KMS-11 (cell line): ENCODE results near the gene RBM44.

Source experiments
- H2AFZ ChIP-seq: fragments of 200-600 bp; sonication (generic); 2 replicates; pipeline ENCODE4 v1.6.1; 2016; ENCODE audit warnings: antibody characterized with exemption, mixed run types, low read depth
- H3K27ac ChIP-seq: fragments of 200-600 bp; sonication (generic); 2 replicates; pipeline ENCODE4 v1.6.1; 2016; ENCODE audit warnings: mild to moderate bottlenecking, mixed run types
- H3K27me3 ChIP-seq: fragments of 200-600 bp; sonication (generic); 2 replicates; pipeline ENCODE4 v1.6.1; 2017; ENCODE audit warnings: mild to moderate bottlenecking, low read depth, mixed run types, moderate library complexity; ENCODE audit not compliant: insufficient read depth
- H3K36me3 ChIP-seq: fragments of 200-600 bp; sonication (generic); 2 replicates; pipeline ENCODE4 v1.6.1; 2017; ENCODE audit warnings: mild to moderate bottlenecking, mixed run types; ENCODE audit not compliant: insufficient read depth
- H3K4me1 ChIP-seq: fragments of 200-600 bp; sonication (generic); 2 replicates; pipeline ENCODE4 v1.6.1; 2016; ENCODE audit warnings: mild to moderate bottlenecking, low read depth, mixed run types; ENCODE audit not compliant: poor library complexity, severe bottlenecking
- H3K4me2 ChIP-seq: fragments of 200-600 bp; sonication (generic); 2 replicates; pipeline ENCODE4 v1.7.0; 2016; ENCODE audit warnings: mild to moderate bottlenecking, mixed run types
- H3K4me3 ChIP-seq: fragments of 200-600 bp; sonication (generic); IDR thresholded peaks from 2 replicates; pipeline ENCODE4 v1.6.1; 2017; ENCODE audit warnings: low read depth, low read length, mixed read lengths; ENCODE audit not compliant: insufficient read depth
- H3K79me2 ChIP-seq: fragments of 200-600 bp; sonication (generic); 2 replicates; pipeline ENCODE4 v1.6.1; 2016; ENCODE audit warnings: low read depth, mixed run types; ENCODE audit not compliant: insufficient read depth
- H3K9ac ChIP-seq: fragments of 200-600 bp; sonication (generic); 2 replicates; pipeline ENCODE4 v1.6.1; 2016; ENCODE audit warnings: mild to moderate bottlenecking, mixed run types
- H4K20me1 ChIP-seq: fragments of 200-600 bp; sonication (generic); 2 replicates; pipeline ENCODE4 v1.6.1; 2016; ENCODE audit warnings: mild to moderate bottlenecking, mixed run types; ENCODE audit not compliant: insufficient read depth
- TF ChIP-seq, protein P1 (sequence below): fragments of 200-600 bp; sonication (generic); conservative IDR thresholded peaks from 2 replicates; pipeline ENCODE4 v1.6.1; 2017; ENCODE audit warnings: low read depth, mild to moderate bottlenecking, antibody characterized with exemption, low read length, moderate library complexity, mixed read lengths

RBM44 gene

GRCh38 chr2:237859082-237859433, 60.5 kb downstream of the RBM44 start:
- Histone ChIP-seq H3K4me3 (no peak overlapping the region), H3K27me3 (no peaks in the 10 kb centered on the region), H4K20me1 (no peaks in the 10 kb centered on the region), H3K4me2 (no peak overlapping the region), H3K9ac (no peak overlapping the region), H3K27ac (no peak overlapping the region), H3K79me2 (no peaks in the 10 kb centered on the region), H3K4me1 (peaks cover 6% of the 10 kb centered on the region), H2AFZ (no peak overlapping the region), H3K36me3 (no peaks in the 10 kb centered on the region)
- TF ChIP-seq, protein P1, sequence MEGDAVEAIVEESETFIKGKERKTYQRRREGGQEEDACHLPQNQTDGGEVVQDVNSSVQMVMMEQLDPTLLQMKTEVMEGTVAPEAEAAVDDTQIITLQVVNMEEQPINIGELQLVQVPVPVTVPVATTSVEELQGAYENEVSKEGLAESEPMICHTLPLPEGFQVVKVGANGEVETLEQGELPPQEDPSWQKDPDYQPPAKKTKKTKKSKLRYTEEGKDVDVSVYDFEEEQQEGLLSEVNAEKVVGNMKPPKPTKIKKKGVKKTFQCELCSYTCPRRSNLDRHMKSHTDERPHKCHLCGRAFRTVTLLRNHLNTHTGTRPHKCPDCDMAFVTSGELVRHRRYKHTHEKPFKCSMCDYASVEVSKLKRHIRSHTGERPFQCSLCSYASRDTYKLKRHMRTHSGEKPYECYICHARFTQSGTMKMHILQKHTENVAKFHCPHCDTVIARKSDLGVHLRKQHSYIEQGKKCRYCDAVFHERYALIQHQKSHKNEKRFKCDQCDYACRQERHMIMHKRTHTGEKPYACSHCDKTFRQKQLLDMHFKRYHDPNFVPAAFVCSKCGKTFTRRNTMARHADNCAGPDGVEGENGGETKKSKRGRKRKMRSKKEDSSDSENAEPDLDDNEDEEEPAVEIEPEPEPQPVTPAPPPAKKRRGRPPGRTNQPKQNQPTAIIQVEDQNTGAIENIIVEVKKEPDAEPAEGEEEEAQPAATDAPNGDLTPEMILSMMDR = no peak

- Histone ChIP-seq H2AFZ (no peak within 1 kb of the TSS), H3K79me2 (no peaks in the 10 kb centered on the region), H3K9ac (no peak within 1 kb of the TSS), H3K36me3 (no peaks in the 10 kb centered on the region), H3K27me3 (no peaks in the 10 kb centered on the region), H3K4me2 (no peak within 1 kb of the TSS), H4K20me1 (no peaks in the 10 kb centered on the region), H3K27ac (no peak within 1 kb of the TSS), H3K4me3 (no peak within 1 kb of the TSS), H3K4me1 (peaks cover 6% of the 10 kb centered on the region)
- TF ChIP-seq, protein P1 = no peak
Measured at GRCh38 chr2:237859533-237860272, 61.1 kb downstream of the RBM44 start, which contains the start of gene RAMP1. Gene RAMP1, plus strand, starts transcription at chr2:237859623. Its CDS starts 53 bp downstream, at chr2:237859676.

DNA sequence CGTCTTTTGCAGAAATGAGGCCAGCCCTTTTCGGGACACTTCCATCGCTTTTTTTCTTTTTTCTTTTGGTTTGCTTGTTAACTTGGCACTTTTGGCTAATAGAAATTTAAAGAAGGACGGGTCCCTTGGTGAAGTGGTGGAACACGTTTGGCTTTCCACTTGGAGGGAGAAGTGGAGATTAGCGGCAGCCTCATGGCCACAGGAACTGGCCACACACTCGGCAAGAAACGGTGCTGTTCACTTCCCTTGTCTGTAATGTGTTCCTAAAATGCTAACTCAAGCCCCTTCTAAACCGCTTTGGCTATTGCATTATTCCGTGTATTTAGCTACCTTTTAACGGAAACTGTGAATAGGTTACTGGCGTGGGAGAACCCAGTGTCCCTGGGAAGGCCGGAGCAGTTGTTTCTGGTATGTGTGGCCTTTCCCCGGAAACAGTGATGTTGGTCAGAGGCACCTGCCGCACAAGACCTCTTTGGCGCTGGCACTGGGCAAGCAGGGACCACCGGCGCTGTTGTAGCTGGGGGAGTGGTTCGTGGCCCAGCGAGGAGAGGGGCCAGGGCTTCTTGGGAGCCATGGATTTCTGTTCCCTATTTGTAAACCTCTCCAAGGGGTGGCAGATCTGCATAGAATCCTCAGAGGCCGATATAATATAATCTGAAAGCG, 61.8 kb downstream of the RBM44 start:
- Histone ChIP-seq H4K20me1 (no peaks in the 10 kb centered on the region), H3K79me2 (no peaks in the 10 kb centered on the region), H3K36me3 (no peaks in the 10 kb centered on the region), H3K27ac (no peak overlapping the region), H3K4me2 (no peak overlapping the region), H2AFZ (no peak overlapping the region), H3K4me1 (peaks cover 6% of the 10 kb centered on the region), H3K4me3 (no peak overlapping the region), H3K27me3 (no peaks in the 10 kb centered on the region), H3K9ac (no peak overlapping the region)
- TF ChIP-seq, protein P1 = no peak

DNA sequence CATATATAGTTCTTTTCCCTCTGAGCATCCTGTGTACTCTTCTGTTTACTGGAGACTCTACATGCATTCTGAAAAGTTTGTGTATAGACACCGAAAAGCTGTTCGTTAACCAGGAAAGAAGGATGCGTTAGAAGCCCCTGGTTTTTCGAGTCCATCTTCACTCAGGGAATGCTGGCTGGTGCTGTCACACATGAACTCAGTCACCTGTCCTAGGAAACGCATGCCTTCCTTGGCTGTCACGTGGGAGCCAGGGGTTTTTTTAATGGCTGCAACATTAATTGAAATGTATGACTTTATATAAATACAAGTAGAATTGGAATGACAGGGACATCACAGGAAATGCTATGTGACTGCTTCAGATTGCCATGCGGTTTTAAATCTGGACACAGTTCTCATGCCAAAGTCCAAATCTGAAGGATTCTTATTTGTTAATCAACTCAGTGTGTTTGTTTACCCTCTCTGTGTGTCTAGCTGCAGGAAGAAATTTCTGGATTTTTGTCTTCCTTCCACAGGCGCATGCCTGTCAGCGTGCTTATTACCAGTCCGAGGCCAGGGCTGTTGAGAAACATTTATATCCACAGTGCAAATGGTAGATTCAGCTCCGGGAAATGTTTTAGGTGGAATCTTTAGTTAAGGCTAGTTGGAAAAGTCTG, 63.4 kb downstream of the RBM44 start:
- Histone ChIP-seq H3K4me1 (peaks cover 6% of the 10 kb centered on the region), H3K36me3 (no peaks in the 10 kb centered on the region), H3K9ac (no peak overlapping the region), H4K20me1 (no peaks in the 10 kb centered on the region), H2AFZ (no peak overlapping the region), H3K79me2 (no peaks in the 10 kb centered on the region), H3K27ac (no peak overlapping the region), H3K4me3 (no peak overlapping the region), H3K4me2 (no peak overlapping the region), H3K27me3 (no peaks in the 10 kb centered on the region)
- TF ChIP-seq, protein P1 = no peak
